Liver (tissue), 9 donors: ENCODE measurements around the gene MARS1. TPM values are rescaled to one million over a fixed set of nuclear protein-coding genes. Genes with fewer than 3 reads are reported as not detected.

Source experiments
- DNase-seq: peaks from one replicate; pipeline ENCODE4 v3.0.0-alpha.2; 2017; ENCODE audit warnings: low spot score
- H3K27ac ChIP-seq, 2 donors: one replicate each; pipeline ENCODE4 v1.7.0; 2013; ENCODE audit warnings: inconsistent platforms in 2 of 2, low read length in 2 of 2, control low read depth in 1 of 2, low read depth in 1 of 2, mild to moderate bottlenecking in 1 of 2
- H3K27me3 ChIP-seq, 4 donors: one replicate each; pipeline versions ENCODE4 v1.6.1 to v1.7.0; 2013; ENCODE audit warnings: low read length in 3 of 4, inconsistent platforms in 1 of 4, mild to moderate bottlenecking in 1 of 4, moderate library complexity in 1 of 4; ENCODE audit not compliant: control insufficient read depth in 4 of 4, insufficient read depth in 4 of 4
- H3K36me3 ChIP-seq, 4 donors: one replicate each; pipeline versions ENCODE4 v1.6.1 to v1.7.0; 2013; ENCODE audit warnings: low read length in 3 of 4, mild to moderate bottlenecking in 3 of 4, low read depth in 1 of 4, moderate library complexity in 1 of 4; ENCODE audit not compliant: control insufficient read depth in 4 of 4, insufficient read depth in 3 of 4
- H3K4me1 ChIP-seq, 4 donors: one replicate each; pipeline versions ENCODE4 v1.6.1 to v1.7.0; 2013; ENCODE audit warnings: low read length in 3 of 4, mild to moderate bottlenecking in 3 of 4, moderate library complexity in 1 of 4; ENCODE audit not compliant: control insufficient read depth in 4 of 4, insufficient read depth in 4 of 4
- H3K4me3 ChIP-seq, 3 donors: one replicate each; pipeline versions ENCODE4 v1.6.1 to v1.7.0; 2013; ENCODE audit warnings: low read length in 3 of 3, control low read depth in 1 of 3, low read depth in 1 of 3, mild to moderate bottlenecking in 1 of 3
- H3K9ac ChIP-seq, 2 donors: one replicate each; pipeline ENCODE4 v1.7.0; 2013; ENCODE audit warnings: low read length in 2 of 2, mild to moderate bottlenecking in 2 of 2, moderate library complexity in 2 of 2, control low read depth in 1 of 2, low read depth in 1 of 2
- H3K9me3 ChIP-seq, 4 donors: one replicate each; pipeline versions ENCODE4 v1.6.1 to v1.7.0; 2013; ENCODE audit warnings: low read length in 3 of 4; ENCODE audit not compliant: control insufficient read depth in 4 of 4
- FOXA1 ChIP-seq: IDR thresholded peaks from 2 replicates; pipeline ENCODE4 v1.6.1; 2016; ENCODE audit warnings: antibody characterized with exemption
- FOXA2 ChIP-seq: IDR thresholded peaks from 2 replicates; pipeline ENCODE4 v1.6.1; 2016; ENCODE audit warnings: antibody characterized with exemption
- GABPA ChIP-seq, 2 donors: IDR thresholded peaks in 1 of 2; conservative IDR thresholded peaks in 1 of 2; 2 replicates each; pipeline ENCODE4 v1.6.1; 2016; ENCODE audit warnings: antibody characterized with exemption in 2 of 2, mild to moderate bottlenecking in 1 of 2, moderate library complexity in 1 of 2
- HNF4A ChIP-seq, 2 donors: conservative IDR thresholded peaks; 2 replicates each; pipeline ENCODE4 v1.6.1; 2016; ENCODE audit warnings: antibody characterized with exemption in 2 of 2, mild to moderate bottlenecking in 2 of 2
- HNF4G ChIP-seq: IDR thresholded peaks from 2 replicates; pipeline ENCODE4 v1.6.1; 2016; ENCODE audit warnings: antibody characterized with exemption
- JUND ChIP-seq, 2 donors: IDR thresholded peaks; 2 replicates each; pipeline ENCODE4 v1.6.1; 2016; ENCODE audit warnings: antibody characterized with exemption in 2 of 2
- NR2F2 ChIP-seq: IDR thresholded peaks from 2 replicates; pipeline ENCODE4 v1.6.1; 2016; ENCODE audit warnings: antibody characterized with exemption
- RXRA ChIP-seq, 2 donors: IDR thresholded peaks; 2 replicates each; pipeline ENCODE4 v1.6.1; 2017 to 2018; ENCODE audit warnings: antibody characterized with exemption in 2 of 2, mild to moderate bottlenecking in 1 of 2
- SP1 ChIP-seq: IDR thresholded peaks from 2 replicates; pipeline ENCODE4 v1.6.1; 2018; ENCODE audit warnings: antibody characterized with exemption, mild to moderate bottlenecking
- TAF1 ChIP-seq: conservative IDR thresholded peaks from 2 replicates; pipeline ENCODE4 v1.6.1; 2016; ENCODE audit warnings: antibody characterized with exemption, mild to moderate bottlenecking
- YY1 ChIP-seq: IDR thresholded peaks from 2 replicates; pipeline ENCODE4 v1.6.1; 2016; ENCODE audit warnings: antibody characterized with exemption, mild to moderate bottlenecking
- WGBS: extraction: QIAGEN DNeasy Blood & Tissue Kit; methylation state at CpG from one replicate; pipeline ENCODE4 v1.1.7; 2013; 5-methylcytosine and 5-hydroxymethylcytosine counted together
- polyA plus RNA-seq, 2 donors: library from polyadenylated mRNA; stranded (reverse) in 1 of 2; unstranded in 1 of 2; fragments of 200-250 nt in 1 of 2; fragments of >200 nt in 1 of 2; fragmentation: Nextera tagmentation in 1 of 2; extraction: Ambion mirVana in 1 of 2; gene quantifications; one replicate each; pipeline versions ENCODE4 v1.2.1 to v1.2.3, GENCODE V29; 2013 to 2015
- total RNA-seq, 2 donors: library from RNA; depleted of rRNA; stranded (reverse); fragments of >200 nt; gene quantifications; one replicate each; pipeline ENCODE4 v1.2.3, GENCODE V29; 2014
- TF ChIP-seq, protein P1 (sequence below): IDR thresholded peaks from 2 replicates; pipeline ENCODE4 v1.6.1; 2016; ENCODE audit warnings: antibody characterized with exemption, mild to moderate bottlenecking
- TF ChIP-seq, protein P2 (sequence below): IDR thresholded peaks from 2 replicates; pipeline ENCODE4 v1.6.1; 2016; ENCODE audit warnings: antibody characterized with exemption
- donor health status: healthy.
- donor health status: healthy.
- donor health status: healthy.
- donor health status: healthy.
- donor health status: healthy.

Gene MARS1
- total and polyA plus RNA-seq, 4 donors = 43.9 to 83.3 (median 56.0) TPM

DNA sequence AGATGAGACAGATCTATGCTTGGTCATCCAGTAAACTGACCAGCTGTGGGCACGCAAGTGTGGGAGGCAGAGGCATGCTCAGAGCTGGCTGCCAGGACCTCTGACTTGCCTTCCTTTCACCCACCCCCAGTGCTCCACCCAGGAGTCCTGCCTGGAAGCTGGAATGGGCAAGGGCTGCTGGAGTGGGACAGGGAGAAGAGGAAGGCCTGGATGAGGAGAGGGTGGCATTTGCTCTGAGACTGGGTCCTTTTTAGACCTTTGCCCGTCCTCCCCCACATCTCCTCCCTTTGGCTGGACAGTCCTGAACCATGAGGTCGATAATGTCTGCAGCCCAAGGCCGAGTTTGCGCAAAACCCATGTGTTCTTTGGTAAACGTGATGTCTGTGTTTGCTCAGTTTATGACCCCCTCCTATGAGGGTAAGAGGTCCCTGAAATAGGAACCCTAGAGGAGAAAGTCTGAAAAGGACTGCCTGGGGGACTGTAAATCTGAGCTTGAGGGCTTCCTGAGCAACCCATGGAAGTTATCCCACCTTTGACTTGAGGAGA, 36.6 kb upstream of the MARS1 start (continued):
- TF ChIP-seq, protein P1, sequence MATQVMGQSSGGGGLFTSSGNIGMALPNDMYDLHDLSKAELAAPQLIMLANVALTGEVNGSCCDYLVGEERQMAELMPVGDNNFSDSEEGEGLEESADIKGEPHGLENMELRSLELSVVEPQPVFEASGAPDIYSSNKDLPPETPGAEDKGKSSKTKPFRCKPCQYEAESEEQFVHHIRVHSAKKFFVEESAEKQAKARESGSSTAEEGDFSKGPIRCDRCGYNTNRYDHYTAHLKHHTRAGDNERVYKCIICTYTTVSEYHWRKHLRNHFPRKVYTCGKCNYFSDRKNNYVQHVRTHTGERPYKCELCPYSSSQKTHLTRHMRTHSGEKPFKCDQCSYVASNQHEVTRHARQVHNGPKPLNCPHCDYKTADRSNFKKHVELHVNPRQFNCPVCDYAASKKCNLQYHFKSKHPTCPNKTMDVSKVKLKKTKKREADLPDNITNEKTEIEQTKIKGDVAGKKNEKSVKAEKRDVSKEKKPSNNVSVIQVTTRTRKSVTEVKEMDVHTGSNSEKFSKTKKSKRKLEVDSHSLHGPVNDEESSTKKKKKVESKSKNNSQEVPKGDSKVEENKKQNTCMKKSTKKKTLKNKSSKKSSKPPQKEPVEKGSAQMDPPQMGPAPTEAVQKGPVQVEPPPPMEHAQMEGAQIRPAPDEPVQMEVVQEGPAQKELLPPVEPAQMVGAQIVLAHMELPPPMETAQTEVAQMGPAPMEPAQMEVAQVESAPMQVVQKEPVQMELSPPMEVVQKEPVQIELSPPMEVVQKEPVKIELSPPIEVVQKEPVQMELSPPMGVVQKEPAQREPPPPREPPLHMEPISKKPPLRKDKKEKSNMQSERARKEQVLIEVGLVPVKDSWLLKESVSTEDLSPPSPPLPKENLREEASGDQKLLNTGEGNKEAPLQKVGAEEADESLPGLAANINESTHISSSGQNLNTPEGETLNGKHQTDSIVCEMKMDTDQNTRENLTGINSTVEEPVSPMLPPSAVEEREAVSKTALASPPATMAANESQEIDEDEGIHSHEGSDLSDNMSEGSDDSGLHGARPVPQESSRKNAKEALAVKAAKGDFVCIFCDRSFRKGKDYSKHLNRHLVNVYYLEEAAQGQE = peak; percentile 82
- TF ChIP-seq TAF1 (peak; percentile 73), HNF4G (peak; percentile 98), GABPA (IDR thresholded peaks at IDR 0.05 in 1 of 2, conservative IDR thresholded peaks at IDR 0.05 in 1 of 2) (peak in 1 of 2 donors; percentile 56), SP1 (peak; percentile 98), NR2F2 (peak; percentile 78), FOXA1 (peak; percentile 89), FOXA2 (peak; percentile 90), YY1 (peak; percentile 81), HNF4A (conservative IDR thresholded peaks at IDR 0.05) (peak; percentile 98 to 99)
- TF ChIP-seq, protein P2, sequence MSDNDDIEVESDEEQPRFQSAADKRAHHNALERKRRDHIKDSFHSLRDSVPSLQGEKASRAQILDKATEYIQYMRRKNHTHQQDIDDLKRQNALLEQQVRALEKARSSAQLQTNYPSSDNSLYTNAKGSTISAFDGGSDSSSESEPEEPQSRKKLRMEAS = peak; percentile 99

DNA sequence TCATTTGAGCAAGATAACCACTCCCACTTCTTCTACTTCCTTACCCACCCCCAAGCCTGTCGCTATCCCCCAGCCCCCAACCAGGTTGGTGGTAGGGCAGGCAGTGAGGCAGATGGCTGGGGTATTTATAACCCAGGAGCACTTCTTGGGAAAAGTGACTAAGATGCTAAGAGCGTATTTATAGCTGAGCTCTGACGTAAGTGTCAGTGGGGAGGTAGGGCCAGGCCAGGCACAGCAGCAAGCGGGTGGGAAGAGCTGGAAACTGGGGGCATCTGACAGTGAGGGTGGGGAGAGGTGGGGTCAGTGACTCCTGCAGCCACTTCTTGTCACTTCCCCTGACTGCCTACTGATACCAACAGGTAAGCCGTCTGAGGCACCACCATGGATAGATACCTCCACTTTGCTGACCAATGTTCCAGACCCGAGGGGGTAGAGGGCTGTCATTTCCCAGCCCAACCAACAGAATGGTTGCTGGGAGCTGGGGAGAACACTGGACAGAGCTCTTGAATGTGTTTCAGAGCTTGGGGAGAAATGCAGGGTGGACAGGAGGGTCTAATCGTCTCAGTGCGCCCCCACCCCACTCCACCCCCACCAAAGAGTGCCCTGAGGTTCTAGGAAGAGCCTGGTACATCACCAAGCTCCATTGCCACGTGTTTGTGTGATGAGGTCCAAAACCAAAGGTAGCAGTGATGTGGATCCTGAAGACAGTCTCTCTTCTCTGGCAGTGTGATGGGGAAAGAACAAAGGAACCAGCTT, 35.5 kb upstream of the MARS1 start:
- Histone ChIP-seq H3K4me3 (no peak overlapping the region), H3K9ac (peak overlapping the region in 1 of 2 donors; percentile 83), H3K27me3 (no peaks in the 10 kb centered on the region), H3K9me3 (no peaks in the 10 kb centered on the region), H3K36me3 (peaks cover 0 to 3% (median 0%) of the 10 kb centered on the region in 4 donors), H3K4me1 (peaks cover 14 to 61% (median 37%) of the 10 kb centered on the region in 4 donors), H3K27ac (peak overlapping the region; percentile 92 to 96)
- TF ChIP-seq JUND (IDR thresholded peaks at IDR 0.05) (no peak), TAF1 (no peak), RXRA (IDR thresholded peaks at IDR 0.05) (peak; percentile 33 to 49), HNF4G (peak; percentile 11), NR2F2 (no peak)
- TF ChIP-seq, protein P1 = peak; percentile 48
- WGBS = 19% methylated on average over 9 of the region's 9 CpGs
- no peak for DNase-seq
